Effector CD4-positive, alpha-beta T cell (primary cell): ENCODE measurements around the gene OLFM2.
"Not testable (repeated sequence)": the region's sequence is repeated elsewhere in the genome, so short reads cannot be mapped to it uniquely, and the experiment has no call there.

Experiments used
- DNase-seq: peaks from one replicate; pipeline ENCODE4 v3.0.0-alpha.2; 2020

The OLFM2 gene

GRCh38 chr19:9941671-9942070, 5.4 kb upstream of the OLFM2 start:
- DNase-seq: no peak

GRCh38 chr19:9941231-9941630, 4.9 kb upstream of the OLFM2 start:
- no peak for DNase-seq

- DNase-seq: no peak
These were observed 4.5 kb upstream of the OLFM2 start for GRCh38 chr19:9940778-9941177.

GRCh38 chr19:9939301-9939913, 3.1 kb upstream of the OLFM2 start:
- DNase-seq: no peak

- DNase-seq: no peak
These were observed 691 bp upstream of the OLFM2 start for GRCh38 chr19:9937001-9937411.

- no peak for DNase-seq
These were observed 599 bp downstream of the OLFM2 start for GRCh38 chr19:9935506-9936325.

GRCh38 chr19:9934132-9934950, 2.0 kb downstream of the OLFM2 start:
- DNase-seq: peak; percentile 71

- no peak for DNase-seq
These were observed 3.5 kb downstream of the OLFM2 start for GRCh38 chr19:9932835-9933234.

GRCh38 chr19:9931629-9932028, 4.7 kb downstream of the OLFM2 start:
- DNase-seq: no peak

- no peak for DNase-seq
These were observed 12.9 kb downstream of the OLFM2 start for GRCh38 chr19:9923440-9923839.

GRCh38 chr19:9922782-9923379, 13.4 kb downstream of the OLFM2 start:
- DNase-seq: not testable (repeated sequence)

GRCh38 chr19:9917321-9917720, 19.0 kb downstream of the OLFM2 start:
- no peak for DNase-seq

GRCh38 chr19:9916719-9917118, 19.6 kb downstream of the OLFM2 start:
- no peak for DNase-seq

- DNase-seq: peak; percentile 70
These were observed 21.8 kb downstream of the OLFM2 start for GRCh38 chr19:9914315-9915207.

GRCh38 chr19:9914001-9914314, 22.4 kb downstream of the OLFM2 start:
- no peak for DNase-seq

- no peak for DNase-seq
These were observed 22.9 kb downstream of the OLFM2 start for GRCh38 chr19:9913237-9914000.

- DNase-seq: no peak
These were observed 23.6 kb downstream of the OLFM2 start for GRCh38 chr19:9912551-9913236.

GRCh38 chr19:9911524-9912185, 24.7 kb downstream of the OLFM2 start:
- DNase-seq: no peak

- DNase-seq: no peak
These were observed 25.7 kb downstream of the OLFM2 start for GRCh38 chr19:9910625-9911024.

- no peak for DNase-seq
These were observed 27.1 kb downstream of the OLFM2 start for GRCh38 chr19:9909251-9909650.
